UCSD-AML1 (cell line): ENCODE measurements around the gene BRS3.
"Not testable (repeated sequence)": the region's sequence is repeated elsewhere in the genome, so short reads cannot be mapped to it uniquely, and the experiment has no call there.

Experiments
- DNase-seq: peaks from one replicate; lab custom pipeline; 2025; ENCODE audit not compliant: unreplicated experiment; lab: John Stamatoyannopoulos, UW

The BRS3 gene

GRCh38 chrX:136487647-136488046 lies at the start of gene BRS3:
TSS of gene BRS3 (plus strand) at chrX:136487947. CDS start at chrX:136488115, 168 bp downstream.
- DNase-seq = no peak

DNA sequence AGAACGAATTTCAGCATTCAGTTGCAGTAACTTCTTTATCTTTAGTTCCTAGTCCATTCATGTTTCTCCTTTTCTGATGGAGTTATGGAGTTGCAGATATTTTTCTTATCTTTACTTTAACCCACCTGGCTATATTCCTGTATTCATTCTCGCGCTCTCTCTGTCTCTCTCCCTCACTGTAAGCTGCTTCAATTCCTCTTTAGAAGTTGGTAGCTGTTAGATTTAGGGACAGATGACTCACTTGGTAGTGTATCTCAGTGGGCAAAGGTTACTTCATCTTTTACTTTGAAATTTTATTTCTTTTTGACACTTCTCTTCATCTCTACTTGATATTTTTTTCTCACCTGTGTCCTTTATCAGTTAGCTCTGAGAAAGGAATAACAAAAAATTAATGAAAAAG lies 49.6 kb upstream of the BRS3 start:
- no peak for DNase-seq

DNA sequence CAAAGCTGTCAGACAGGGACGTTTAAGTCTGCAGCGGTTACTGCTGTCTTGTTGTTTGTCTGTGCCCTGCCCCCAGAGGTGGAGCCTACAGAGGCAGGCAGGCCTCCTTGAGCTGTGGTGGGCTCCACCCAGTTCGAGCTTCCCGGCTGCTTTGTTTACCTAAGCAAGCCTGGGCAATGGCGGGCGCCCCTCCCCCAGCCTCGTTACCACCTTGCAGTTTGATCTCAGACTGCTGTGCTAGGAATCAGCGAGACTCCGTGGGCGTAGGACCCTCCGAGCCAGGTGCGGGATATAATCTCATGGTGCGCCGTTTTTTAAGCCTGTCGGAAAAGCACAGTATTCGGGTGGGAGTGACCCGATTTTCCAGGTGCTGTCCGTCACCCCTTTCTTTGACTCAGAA lies 42.1 kb upstream of the BRS3 start:
- DNase-seq = not testable (repeated sequence)

DNA sequence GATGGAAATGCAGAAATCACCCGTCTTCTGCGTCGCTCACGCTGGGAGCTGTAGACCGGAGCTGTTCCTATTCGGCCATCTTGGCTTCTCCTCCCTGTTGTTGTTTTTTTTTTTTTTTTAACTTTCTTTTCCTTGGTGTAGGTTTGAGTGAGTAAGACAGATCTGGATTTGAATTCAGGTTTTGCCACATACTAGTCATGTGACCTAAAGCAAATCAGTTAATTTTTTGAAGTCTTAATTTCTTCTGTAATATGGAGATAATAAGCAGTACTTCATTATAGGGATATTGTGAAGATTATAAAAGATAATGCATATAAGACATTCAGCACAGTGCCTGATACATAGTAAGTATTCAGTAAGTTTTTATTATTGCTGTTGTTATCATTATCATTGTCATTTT lies 41.5 kb upstream of the BRS3 start:
- DNase-seq = no peak

DNA sequence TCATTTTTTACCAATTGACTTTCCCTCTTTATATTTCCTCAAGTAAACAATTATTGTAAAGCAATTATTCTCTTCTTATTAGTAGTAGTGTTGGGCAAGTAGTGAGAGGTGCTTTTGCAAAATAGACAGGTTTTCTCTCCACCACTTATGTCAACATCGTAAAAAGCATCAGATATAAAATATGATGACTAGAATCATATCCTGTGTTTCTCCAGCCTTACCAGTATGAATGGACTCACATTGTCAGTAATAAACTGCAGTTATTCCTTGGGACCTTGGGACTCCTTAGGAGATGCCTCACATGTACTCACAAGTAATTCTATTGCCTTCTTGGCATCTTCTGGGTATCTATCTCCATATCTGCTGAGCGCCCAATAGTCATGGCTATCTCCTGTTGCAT lies 40.4 kb upstream of the BRS3 start:
- no peak for DNase-seq

DNA sequence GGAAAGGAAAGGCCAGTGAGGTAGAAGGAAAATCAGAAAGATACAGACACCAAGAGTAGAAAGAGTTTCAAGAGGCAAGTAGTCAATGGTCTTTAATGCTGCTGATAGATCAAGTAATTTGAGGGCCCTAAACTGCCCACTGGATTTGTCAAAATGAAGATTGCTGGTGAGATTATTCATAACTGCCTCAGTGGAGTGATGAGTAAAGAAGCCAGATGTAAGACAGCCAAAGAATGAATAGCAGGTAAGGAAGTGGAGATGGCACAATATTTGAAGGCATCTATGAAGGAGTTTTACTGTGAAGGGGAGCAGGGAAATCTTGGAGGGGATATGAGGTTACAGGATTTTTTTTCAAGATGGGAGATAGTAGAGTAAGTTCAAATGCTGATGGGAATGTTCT lies 39.8 kb upstream of the BRS3 start:
- DNase-seq = no peak

- no peak for DNase-seq
Observed at GRCh38 chrX:136450050-136450830, 37.5 kb upstream of the BRS3 start.

DNA sequence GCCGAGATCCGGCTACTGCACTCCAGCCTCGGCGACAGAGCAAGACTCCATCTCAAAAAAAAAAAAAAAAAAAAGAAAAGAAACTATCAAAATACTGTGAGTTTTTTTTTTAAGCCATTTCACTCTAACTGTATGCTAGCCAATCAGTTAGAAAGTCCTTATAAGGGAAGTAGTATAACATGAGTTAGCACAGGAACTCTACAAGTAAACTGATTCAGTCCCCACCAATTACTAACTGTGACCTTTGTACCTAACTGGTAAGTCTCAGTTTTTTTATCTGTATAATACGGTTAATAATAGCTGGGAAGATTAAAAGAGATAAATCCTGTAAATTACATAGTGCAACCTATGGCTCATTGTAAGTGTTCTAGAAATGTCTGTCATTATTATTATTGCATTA lies 35.1 kb upstream of the BRS3 start:
- no peak for DNase-seq

- no peak for DNase-seq
Observed at GRCh38 chrX:136453114-136453513, 34.6 kb upstream of the BRS3 start.

DNA sequence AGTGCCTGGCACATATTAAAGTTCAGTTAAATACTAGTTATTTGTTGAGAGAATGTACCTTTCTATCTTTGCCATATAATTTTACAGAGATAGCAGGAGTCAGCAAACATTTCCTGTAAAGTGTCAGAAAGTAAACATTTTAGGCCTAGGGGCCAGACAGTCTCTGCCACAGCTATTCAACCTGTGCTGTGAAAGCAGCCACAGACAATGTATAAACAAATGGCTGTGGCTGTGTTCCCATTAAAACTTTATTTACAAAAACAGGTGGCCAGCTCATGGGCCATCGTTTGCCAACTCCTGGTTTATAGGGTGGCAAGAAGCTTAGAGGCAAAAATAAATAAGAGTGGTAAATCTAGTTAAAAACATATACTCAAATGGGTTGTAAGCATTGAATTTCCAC lies 34.0 kb upstream of the BRS3 start:
- DNase-seq = no peak

DNA sequence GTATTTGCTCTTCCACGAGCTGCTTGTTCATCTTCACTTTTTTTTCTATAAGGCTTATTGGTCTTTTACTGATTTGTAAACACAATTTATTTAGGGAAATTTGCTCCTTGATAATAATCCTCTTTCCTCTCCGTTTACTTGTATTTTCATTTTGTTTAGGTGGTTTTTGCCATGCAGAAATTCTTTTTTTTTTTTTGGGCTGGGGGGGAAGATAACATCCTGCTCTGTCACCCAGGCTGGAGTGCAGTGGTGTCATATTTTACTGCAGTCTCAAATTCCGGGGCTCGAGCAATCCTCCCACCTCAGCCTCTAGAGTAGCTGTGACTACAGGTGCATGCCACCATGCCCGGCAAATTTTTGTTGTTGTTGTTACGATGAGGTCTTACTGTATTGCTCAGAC lies 31.6 kb upstream of the BRS3 start:
- no peak for DNase-seq

- DNase-seq = no peak
Observed at GRCh38 chrX:136457303-136457917, 30.3 kb upstream of the BRS3 start.

DNA sequence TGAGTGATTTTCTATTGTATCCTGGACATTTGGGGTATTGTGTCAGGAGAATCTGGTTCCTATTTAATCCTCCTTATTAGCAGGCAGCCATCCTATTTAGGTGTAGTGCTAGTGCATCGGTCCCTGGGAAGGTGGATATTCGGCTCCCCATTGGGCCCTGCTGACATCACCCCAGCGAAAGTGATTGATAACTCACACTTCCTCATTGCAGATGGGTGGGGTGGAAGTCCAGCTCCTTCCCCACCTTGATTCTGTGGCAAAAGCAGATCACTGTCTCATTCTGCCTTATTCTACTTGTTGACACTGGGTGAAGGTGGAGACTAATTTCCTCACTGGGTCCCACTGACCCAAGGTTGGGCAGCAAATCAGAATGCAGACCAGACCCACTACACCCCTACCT lies 23.2 kb upstream of the BRS3 start:
- no peak for DNase-seq

DNA sequence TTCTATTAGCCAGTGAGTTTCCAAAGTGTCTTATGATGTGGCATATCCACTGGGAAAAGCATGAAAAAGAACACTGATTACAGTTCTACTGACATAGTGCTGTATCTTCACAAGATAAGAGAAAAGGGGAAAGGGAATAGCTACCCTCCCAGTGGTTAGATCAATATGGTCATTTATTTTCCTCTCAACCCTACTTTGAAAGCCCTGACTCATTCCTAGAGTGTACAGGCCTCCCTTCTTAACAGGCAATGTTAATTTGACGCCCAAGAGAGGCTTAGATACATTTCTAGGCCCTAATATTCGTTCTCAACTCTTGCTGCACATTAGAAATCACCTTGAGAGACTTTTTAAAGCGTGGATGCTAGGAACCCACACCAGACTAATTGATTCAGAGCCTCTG lies 20.4 kb upstream of the BRS3 start:
- DNase-seq = no peak

- no peak for DNase-seq
Observed at GRCh38 chrX:136468391-136469103, 19.2 kb upstream of the BRS3 start.

DNA sequence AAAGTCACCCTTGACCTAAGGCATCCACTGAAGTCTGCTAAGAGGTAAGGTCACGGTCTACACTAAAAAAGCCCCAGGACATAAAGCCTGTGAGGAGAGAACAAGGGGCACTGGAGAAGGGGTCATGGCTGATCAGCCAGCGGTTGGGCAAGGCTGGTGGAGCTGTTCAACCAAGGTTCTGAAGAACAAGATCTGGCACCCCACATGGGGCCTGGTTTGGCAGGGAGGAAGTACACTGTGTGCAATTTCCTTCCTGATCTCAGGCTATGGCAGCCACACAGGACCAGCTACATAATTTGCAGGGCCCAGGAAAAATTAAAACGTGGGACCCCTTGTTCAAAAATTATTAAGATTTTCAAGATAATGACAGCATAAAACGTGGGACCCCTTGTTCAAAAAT lies 14.1 kb upstream of the BRS3 start:
- DNase-seq = no peak

DNA sequence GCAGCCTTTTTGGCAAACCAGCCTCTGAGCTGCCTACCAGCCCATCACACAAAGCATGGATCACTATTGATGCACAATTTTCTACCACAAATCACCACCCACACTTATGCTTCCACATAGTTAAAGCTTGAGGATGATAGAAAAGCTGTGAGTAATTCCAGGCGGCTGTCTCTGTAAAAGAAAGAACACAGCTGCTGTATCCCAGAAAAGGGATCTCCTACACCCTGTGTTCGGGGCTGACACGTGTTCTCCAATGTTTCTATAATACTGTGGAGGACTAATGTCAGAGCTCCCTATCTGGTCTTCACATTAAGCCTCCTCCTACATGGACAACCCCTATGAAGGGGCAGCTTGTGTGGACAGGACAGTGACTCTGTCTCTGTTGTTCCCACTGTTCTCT lies 12.5 kb upstream of the BRS3 start:
- no peak for DNase-seq

- DNase-seq = no peak
Observed at GRCh38 chrX:136476501-136476900, 11.2 kb upstream of the BRS3 start.

- DNase-seq = no peak
Observed at GRCh38 chrX:136477026-136477425, 10.7 kb upstream of the BRS3 start.

DNA sequence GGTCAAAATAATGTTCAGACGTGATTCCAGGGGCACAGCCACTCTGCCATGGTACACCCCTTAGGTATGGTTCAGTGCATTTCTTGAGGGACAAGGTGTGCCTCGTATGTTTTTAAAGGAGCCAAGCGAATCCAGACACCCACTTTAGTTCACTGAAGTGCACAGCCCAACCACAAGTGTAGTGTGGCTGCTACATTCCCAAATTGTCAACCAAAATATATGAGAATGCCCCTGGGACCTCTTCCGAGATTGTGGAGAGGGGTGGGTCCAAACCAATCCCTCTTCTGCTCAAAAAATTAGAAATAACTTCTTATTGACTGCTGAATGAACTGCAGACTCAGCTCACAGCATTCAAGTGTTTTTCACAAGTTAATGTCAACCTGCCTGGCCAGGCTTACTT lies 7.4 kb upstream of the BRS3 start:
- no peak for DNase-seq

DNA sequence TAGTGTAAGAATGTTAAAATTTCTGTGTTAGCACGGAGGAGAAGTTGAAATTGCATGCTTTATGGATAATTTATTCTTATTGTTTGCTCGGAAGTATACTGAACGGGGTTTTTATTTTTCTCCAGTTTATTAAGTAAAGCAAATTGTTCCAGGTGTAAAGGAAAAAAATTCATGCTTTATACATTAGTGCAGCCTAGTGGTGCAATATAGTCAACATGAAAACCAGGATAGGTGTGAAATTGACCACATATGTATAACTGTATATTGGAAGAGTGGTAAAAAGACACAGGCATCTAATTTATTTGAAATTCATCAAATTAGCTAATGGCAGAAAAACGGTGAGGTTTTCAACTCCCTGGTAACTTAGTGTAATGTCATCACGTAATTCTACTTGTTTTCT lies 959 bp downstream of the BRS3 start:
- DNase-seq = no peak

DNA sequence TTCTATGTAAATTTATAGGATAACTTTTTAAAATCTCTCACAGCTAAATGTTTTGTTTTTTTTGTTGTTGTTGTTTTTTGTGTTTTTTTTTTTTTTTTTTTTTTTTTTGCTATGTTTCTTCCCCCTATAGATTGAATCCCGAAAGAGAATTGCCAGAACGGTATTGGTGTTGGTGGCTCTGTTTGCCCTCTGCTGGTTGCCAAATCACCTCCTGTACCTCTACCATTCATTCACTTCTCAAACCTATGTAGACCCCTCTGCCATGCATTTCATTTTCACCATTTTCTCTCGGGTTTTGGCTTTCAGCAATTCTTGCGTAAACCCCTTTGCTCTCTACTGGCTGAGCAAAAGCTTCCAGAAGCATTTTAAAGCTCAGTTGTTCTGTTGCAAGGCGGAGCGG lies 4.1 kb downstream of the BRS3 start:
- no peak for DNase-seq
